Ascending aorta (tissue), 2 donors: Measurements from ENCODE around the gene ADRA2B. TPM values are rescaled to one million over a fixed set of nuclear protein-coding genes. Genes with fewer than 3 reads are reported as not detected.
A peak's percentile ranks its signal among the peaks of the same experiment; 100 is the strongest.

ENCODE experiments used
- DNase-seq, 2 donors: peaks; one replicate each; pipeline ENCODE4 v3.0.0-alpha.2; 2019; ENCODE audit warnings: low spot score in 2 of 2
- H3K27ac ChIP-seq, 2 donors: fragments of 200-600 bp; sonication (generic); one replicate each; pipeline ENCODE4 v1.5.1; 2016 to 2017; ENCODE audit warnings: mild to moderate bottlenecking in 1 of 2
- H3K27me3 ChIP-seq: fragments of 200-600 bp; sonication (generic); one replicate; pipeline ENCODE4 v1.5.1; 2017
- H3K36me3 ChIP-seq, 2 donors: fragments of 200-600 bp; sonication (generic); one replicate each; pipeline ENCODE4 v1.5.1; 2016
- H3K4me1 ChIP-seq, 2 donors: fragments of 200-600 bp; sonication (generic); one replicate each; pipeline ENCODE4 v1.5.1; 2016 to 2017; ENCODE audit warnings: mild to moderate bottlenecking in 1 of 2
- H3K4me3 ChIP-seq, 2 donors: fragments of 200-600 bp; sonication (generic); one replicate each; pipeline ENCODE4 v1.5.1; 2016 to 2017; ENCODE audit warnings: mild to moderate bottlenecking in 1 of 2
- H3K9me3 ChIP-seq, 2 donors: fragments of 200-600 bp; sonication (generic); one replicate each; pipeline ENCODE4 v1.5.1; 2016
- intact Hi-C: fragments of 100-400 bp; cut with DNase I; formaldehyde crosslinking; loops from one replicate; pipeline ENCODE4 v1.15.1; 2023
- total RNA-seq: library from RNA; depleted of rRNA; stranded (reverse); fragments of >200 nt; gene quantifications from one replicate; pipeline ENCODE4 v1.1.0, GENCODE V29; 2016
- TF ChIP-seq, protein P1 (sequence below), 3 experiments: fragments of 200-600 bp in 2 of 3; fragments of 450-650 bp in 1 of 3; sonication (generic) in 2 of 3; IDR thresholded peaks; one replicate each; pipeline ENCODE4 v1.5.1; 2016 to 2019; ENCODE audit warnings: antibody characterized with exemption in 3 of 3, mild to moderate bottlenecking in 1 of 3, moderate library complexity in 1 of 3

Gene ADRA2B
- total RNA-seq, 1 donor from 2014 or later = 9.4 TPM

DNA sequence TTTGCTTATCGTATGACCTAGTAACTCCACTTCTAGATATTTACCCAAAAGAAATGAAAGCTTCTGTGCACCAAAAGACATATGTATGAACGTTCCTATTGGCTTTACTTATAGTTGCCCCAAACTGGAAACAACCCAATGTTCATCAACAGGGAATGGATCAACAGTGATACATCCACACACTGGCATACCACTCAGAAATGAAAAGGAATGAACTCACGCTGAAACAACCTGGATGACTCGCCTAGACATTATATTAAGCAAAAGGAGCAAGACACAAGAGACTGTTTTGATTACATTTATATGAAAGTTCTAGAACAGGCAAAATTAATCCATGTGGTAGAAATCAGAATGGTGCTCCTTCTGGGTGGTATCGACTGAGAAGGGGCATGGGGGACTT, 18.9 kb downstream of the ADRA2B start:
- DNase-seq = no peak
- TF ChIP-seq, protein P1, sequence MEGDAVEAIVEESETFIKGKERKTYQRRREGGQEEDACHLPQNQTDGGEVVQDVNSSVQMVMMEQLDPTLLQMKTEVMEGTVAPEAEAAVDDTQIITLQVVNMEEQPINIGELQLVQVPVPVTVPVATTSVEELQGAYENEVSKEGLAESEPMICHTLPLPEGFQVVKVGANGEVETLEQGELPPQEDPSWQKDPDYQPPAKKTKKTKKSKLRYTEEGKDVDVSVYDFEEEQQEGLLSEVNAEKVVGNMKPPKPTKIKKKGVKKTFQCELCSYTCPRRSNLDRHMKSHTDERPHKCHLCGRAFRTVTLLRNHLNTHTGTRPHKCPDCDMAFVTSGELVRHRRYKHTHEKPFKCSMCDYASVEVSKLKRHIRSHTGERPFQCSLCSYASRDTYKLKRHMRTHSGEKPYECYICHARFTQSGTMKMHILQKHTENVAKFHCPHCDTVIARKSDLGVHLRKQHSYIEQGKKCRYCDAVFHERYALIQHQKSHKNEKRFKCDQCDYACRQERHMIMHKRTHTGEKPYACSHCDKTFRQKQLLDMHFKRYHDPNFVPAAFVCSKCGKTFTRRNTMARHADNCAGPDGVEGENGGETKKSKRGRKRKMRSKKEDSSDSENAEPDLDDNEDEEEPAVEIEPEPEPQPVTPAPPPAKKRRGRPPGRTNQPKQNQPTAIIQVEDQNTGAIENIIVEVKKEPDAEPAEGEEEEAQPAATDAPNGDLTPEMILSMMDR (IDR thresholded peaks at IDR 0.05) = no peak

DNA sequence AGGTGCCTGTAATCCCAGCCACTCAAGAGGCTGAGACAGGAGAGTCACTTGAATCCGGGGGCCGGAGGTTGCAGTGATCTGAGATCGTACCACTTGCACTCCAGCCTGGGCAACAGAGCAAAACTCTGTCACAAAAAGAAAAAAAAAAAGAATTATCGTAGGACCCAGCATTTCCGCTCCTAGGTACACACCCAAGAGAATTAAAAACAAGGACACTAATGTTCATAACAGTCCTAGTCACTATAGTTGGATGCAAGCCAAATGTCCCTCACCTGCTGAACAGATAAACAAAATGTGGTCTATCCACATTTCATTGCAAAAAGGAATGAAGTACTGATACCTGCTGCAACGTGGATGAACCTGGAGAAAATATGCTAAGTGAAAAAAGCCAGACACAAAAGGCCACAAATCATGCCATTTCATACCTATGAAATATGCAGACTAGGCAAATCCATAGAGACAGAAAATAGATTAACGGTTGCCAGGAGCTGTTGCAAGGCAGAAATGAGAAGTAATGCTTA, 21.2 kb downstream of the ADRA2B start:
- Histone ChIP-seq H3K4me1 (peaks cover 3 to 8% of the 10 kb centered on the region in 2 donors), H3K9me3 (no peaks in the 10 kb centered on the region), H3K36me3 (no peaks in the 10 kb centered on the region), H3K4me3 (no peak overlapping the region), H3K27me3 (no peaks in the 10 kb centered on the region), H3K27ac (no peak overlapping the region)
- intact Hi-C loops = no loop called here
- TF ChIP-seq, protein P1 (IDR thresholded peaks at IDR 0.05) = no peak
- peak in 1 of 2 donors; percentile 33 for DNase-seq

More for the DNA sequence above, 18.9 kb downstream of the ADRA2B start:
- Histone ChIP-seq H3K9me3 (no peaks in the 10 kb centered on the region), H3K27ac (no peak overlapping the region), H3K4me1 (peaks cover 3 to 8% of the 10 kb centered on the region in 2 donors), H3K36me3 (no peaks in the 10 kb centered on the region), H3K4me3 (no peak overlapping the region), H3K27me3 (no peaks in the 10 kb centered on the region)
- intact Hi-C loops = no loop called here

DNA sequence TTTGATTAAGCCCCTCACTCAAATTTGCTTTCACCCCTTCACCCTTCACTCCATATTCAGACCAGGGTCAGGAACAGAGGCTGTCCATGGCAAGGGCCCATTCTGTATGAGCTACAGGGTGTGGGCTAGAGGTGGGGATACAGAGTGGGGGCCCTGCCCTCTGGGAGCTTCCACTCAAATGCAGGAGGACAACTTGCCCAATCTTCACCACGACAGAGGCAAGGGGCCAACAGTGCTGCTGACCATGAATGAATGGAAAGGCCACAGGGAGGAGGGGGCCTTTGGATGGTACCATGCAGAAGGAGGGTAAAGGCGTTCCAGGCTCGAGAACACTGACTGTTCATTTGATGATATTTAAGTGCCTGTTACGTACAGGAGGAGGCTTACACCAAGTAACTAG, 22.8 kb downstream of the ADRA2B start:
- Histone ChIP-seq H3K27ac (no peak overlapping the region), H3K4me3 (no peak overlapping the region), H3K27me3 (no peaks in the 10 kb centered on the region), H3K4me1 (peaks cover 0 to 2% of the 10 kb centered on the region in 2 donors), H3K9me3 (no peaks in the 10 kb centered on the region), H3K36me3 (no peaks in the 10 kb centered on the region)
- TF ChIP-seq, protein P1 (IDR thresholded peaks at IDR 0.05) = no peak
- intact Hi-C loops = no loop called here
- DNase-seq = no peak

DNA sequence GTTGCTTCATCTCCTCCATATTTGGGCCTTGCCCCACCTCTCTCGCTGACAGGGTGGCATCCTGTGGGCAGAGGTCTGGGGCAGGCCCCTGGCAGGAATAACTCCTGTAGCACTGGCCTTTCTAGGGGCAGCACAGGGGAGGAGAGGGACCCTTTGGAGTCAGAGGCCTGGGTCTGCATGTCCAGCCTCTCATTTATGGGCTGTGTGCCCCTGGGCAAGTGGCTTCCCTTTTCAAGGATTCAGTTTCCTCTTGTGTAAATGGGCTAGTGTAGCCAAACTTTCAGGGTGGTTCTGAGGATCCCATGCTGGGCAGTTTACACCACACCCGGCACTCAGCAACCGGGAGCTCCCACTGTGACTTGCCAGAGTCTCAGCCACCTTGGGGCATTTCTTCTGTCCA, 23.4 kb downstream of the ADRA2B start:
- Histone ChIP-seq H3K9me3 (no peaks in the 10 kb centered on the region), H3K4me3 (no peak overlapping the region), H3K36me3 (no peaks in the 10 kb centered on the region), H3K27ac (no peak overlapping the region), H3K4me1 (no peaks in the 10 kb centered on the region), H3K27me3 (no peaks in the 10 kb centered on the region)
- TF ChIP-seq, protein P1 (IDR thresholded peaks at IDR 0.05) = no peak
- peak in 1 of 2 donors; percentile 51 for DNase-seq
- intact Hi-C loops = no loop called here

DNA sequence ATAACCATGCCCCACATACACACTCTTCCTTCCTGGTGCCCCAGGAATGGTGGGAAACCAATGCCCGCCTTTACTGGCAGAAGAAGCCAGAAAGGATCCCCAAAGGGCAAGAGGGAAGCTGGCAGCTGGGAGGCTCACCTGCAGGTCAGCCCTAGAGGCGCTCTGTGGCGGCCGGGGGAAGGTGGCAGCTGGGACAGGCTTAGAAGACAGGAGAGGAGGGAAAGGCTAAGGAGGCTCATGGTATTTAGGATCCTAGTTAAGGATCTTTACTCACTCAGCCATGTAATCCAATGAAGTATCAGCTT, 23.8 kb downstream of the ADRA2B start:
- H3K4me1 ChIP-seq = no peaks in the 10 kb centered on the region
- no peaks in the 10 kb centered on the region for H3K36me3 ChIP-seq
- intact Hi-C loops = no loop called here
- TF ChIP-seq, protein P1 (IDR thresholded peaks at IDR 0.05) = no peak
- no peak overlapping the region for H3K27ac ChIP-seq
- H3K9me3 ChIP-seq = no peaks in the 10 kb centered on the region
- DNase-seq = peak in 1 of 2 donors; percentile 42
- H3K4me3 ChIP-seq = no peak overlapping the region
- H3K27me3 ChIP-seq = no peaks in the 10 kb centered on the region
